PC-9 (cell line): ENCODE measurements around the gene MRPS24. TPM values are rescaled to one million over a fixed set of nuclear protein-coding genes. Genes with fewer than 3 reads are reported as not detected.

Source experiments
- BruUV-seq: library from RNA; stranded (reverse); fragments of 400-500 nt; replicated peaks from 2 replicates; lab custom pipeline; 2021; lab: Mats Ljungman, UMichigan
- CTCF ChIA-PET: fragments of 300-600 bp; sonication (Branson Sonifier 250); formaldehyde crosslinking; loops from one replicate; lab custom pipeline; 2022; ENCODE audit warnings: antibody characterized with exemption; lab: Charles Lee
- POLR2A ChIA-PET: fragments of 300-600 bp; sonication (Branson Sonifier 250); formaldehyde crosslinking; loops from one replicate; lab custom pipeline; 2022; ENCODE audit warnings: antibody characterized with exemption; ENCODE audit not compliant: unreplicated experiment; lab: Charles Lee
- DNase-seq, 2 experiments: peaks; one replicate each; pipeline versions ENCODE4 v3.0.0 to v3.0.0-alpha.2; 2015 to 2022; ENCODE audit warnings: mixed read lengths in 1 of 2
- H2AFZ ChIP-seq: fragments of 200-600 bp; sonication (generic); 2 replicates; pipeline ENCODE4 v1.8.1; 2017; ENCODE audit warnings: antibody characterized with exemption
- H3F3A ChIP-seq: fragments of 200-600 bp; sonication (generic); 2 replicates; pipeline ENCODE4 v1.8.1; 2017; ENCODE audit warnings: antibody characterized with exemption, mild to moderate bottlenecking, low read depth; ENCODE audit not compliant: insufficient read depth
- H3K27ac ChIP-seq: fragments of 200-600 bp; sonication (generic); 2 replicates; pipeline ENCODE4 v1.6.1; 2016; ENCODE audit warnings: mixed run types
- H3K27me3 ChIP-seq: fragments of 200-600 bp; sonication (generic); 2 replicates; pipeline ENCODE4 v1.6.1; 2016; ENCODE audit warnings: low read depth, mixed run types; ENCODE audit not compliant: insufficient read depth
- H3K36me3 ChIP-seq: fragments of 200-600 bp; sonication (generic); 2 replicates; pipeline ENCODE4 v1.6.1; 2016; ENCODE audit warnings: low read depth, mixed run types
- H3K4me1 ChIP-seq: fragments of 200-600 bp; sonication (generic); replicated peaks from 2 replicates; pipeline ENCODE4 v1.6.1; 2016; ENCODE audit warnings: mixed run types; ENCODE audit not compliant: insufficient read depth
- H3K4me2 ChIP-seq: fragments of 200-600 bp; sonication (generic); 2 replicates; pipeline ENCODE4 v1.6.1; 2017; ENCODE audit warnings: mixed run types
- H3K4me3 ChIP-seq: fragments of 200-600 bp; sonication (generic); 2 replicates; pipeline ENCODE4 v1.6.1; 2016; ENCODE audit warnings: mixed run types
- H3K79me2 ChIP-seq: fragments of 200-600 bp; sonication (generic); 2 replicates; pipeline ENCODE4 v1.6.1; 2017; ENCODE audit warnings: low read depth, mixed run types
- H3K9me2 ChIP-seq: fragments of 200-600 bp; sonication (generic); 2 replicates; pipeline ENCODE4 v1.8.1; 2017; ENCODE audit warnings: mild to moderate bottlenecking; ENCODE audit not compliant: insufficient read depth
- H3K9me3 ChIP-seq: fragments of 200-600 bp; sonication (generic); 2 replicates; pipeline ENCODE4 v1.8.1; 2016; ENCODE audit warnings: low read depth; ENCODE audit not compliant: insufficient read depth
- H4K20me1 ChIP-seq: fragments of 200-600 bp; sonication (generic); 2 replicates; pipeline ENCODE4 v1.8.1; 2017; ENCODE audit not compliant: insufficient read depth
- CTCF ChIP-seq: fragments of 200-600 bp; sonication (generic); conservative IDR thresholded peaks from 2 replicates; pipeline ENCODE4 v1.6.1; 2017; ENCODE audit warnings: mixed run types, antibody characterized with exemption, mild to moderate bottlenecking, moderate library complexity
- EZH2 ChIP-seq: fragments of 200-600 bp; sonication (generic); IDR thresholded peaks from 2 replicates; pipeline ENCODE4 v1.8.0; 2017; ENCODE audit warnings: antibody characterized with exemption, low read depth
- intact Hi-C: fragments of 100-400 bp; cut with micrococcal nuclease; formaldehyde crosslinking; loops from one replicate; pipeline ENCODE4 v1.10.0; 2022; ENCODE audit not compliant: unreplicated experiment
- total RNA-seq: library from RNA; stranded (reverse); gene quantifications from 2 replicates; pipeline ENCODE4 v1.2.3, GENCODE V29; 2021

Gene MRPS24
- total RNA-seq, 1 experiment from 2014 or later = 239 TPM

DNA sequence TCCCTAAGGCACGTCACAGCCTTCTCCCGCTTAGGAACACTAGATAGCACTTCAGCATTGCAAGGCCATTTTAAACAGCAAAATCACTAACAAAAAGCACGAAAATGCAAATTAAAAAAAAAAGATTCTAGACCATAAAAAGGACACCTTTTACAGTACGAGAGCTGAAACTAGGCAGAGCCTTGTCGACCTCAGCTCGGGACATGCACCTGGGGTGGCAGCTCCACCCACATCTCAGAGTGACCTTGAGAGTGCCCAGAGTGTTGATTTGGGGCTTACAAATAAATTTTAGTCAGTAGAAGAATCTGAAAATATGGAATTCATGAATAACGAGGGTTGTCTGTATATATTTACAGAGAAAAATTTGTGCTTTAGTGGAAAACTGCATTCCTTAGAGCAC is 1.1 kb downstream of the MRPS24 start:
- Histone ChIP-seq H4K20me1 (no peaks in the 10 kb centered on the region), H3K4me3 (peak overlapping the region; percentile 69), H3K36me3 (peaks cover 19% of the 10 kb centered on the region), H3K9me3 (peaks cover 6% of the 10 kb centered on the region), H3K79me2 (peaks cover 15% of the 10 kb centered on the region), H3K4me2 (peak overlapping the region; percentile 93), H3F3A (peaks cover 48% of the 10 kb centered on the region), H3K27ac (no peak overlapping the region), H3K27me3 (no peaks in the 10 kb centered on the region), H2AFZ (peak overlapping the region; percentile 84; the same call in 1 of the 2 replicates), H3K4me1 (peaks cover 58% of the 10 kb centered on the region), H3K9me2 (no peaks in the 10 kb centered on the region)
- CTCF ChIA-PET = no interaction called here
- TF ChIP-seq EZH2 = no peak
- intact Hi-C loops = loop anchor here (2.0 kb wide), 1 partner anchor 19 kb away; no protein-coding TSS in a partner anchor
- no TSS peak for BruUV-seq
- POLR2A ChIA-PET = interaction anchor here (0.7 kb wide), 1 partner anchor 605 kb away, joined by 3 read pairs; no protein-coding TSS in a partner anchor
- no peak for DNase-seq

DNA sequence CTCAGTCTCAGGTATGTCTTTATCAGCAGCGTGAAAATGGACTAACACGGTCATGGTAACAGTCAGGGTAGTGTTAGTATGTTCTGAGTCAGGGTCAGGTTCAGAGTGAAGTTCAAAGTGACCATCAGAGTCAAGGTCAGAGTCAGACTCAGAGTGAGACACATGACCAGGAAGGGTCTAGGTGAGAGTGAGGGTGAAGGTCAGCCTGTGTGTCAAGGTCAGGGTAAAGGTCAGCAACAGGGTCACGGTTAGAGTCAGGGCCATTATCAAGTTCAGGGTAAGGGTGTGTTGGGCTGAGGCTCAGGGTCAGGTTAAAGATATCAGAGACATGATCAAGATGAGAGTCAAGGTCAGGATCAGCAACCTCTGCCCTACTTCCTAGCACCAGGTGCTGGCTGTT is 4.0 kb downstream of the MRPS24 start:
- Histone ChIP-seq H3F3A (peaks cover 24% of the 10 kb centered on the region), H3K4me2 (no peak overlapping the region), H3K9me3 (peaks cover 6% of the 10 kb centered on the region), H3K79me2 (peaks cover 15% of the 10 kb centered on the region), H3K4me1 (peaks cover 29% of the 10 kb centered on the region), H3K36me3 (peaks cover 19% of the 10 kb centered on the region), H3K4me3 (no peak overlapping the region), H3K27ac (no peak overlapping the region), H3K27me3 (no peaks in the 10 kb centered on the region), H3K9me2 (no peaks in the 10 kb centered on the region), H2AFZ (no peak overlapping the region), H4K20me1 (no peaks in the 10 kb centered on the region)
- no peak for DNase-seq
- intact Hi-C loops = no loop called here
- CTCF ChIA-PET = no interaction called here
- no peak for TF ChIP-seq EZH2
- TF ChIP-seq CTCF = no peak
- no TSS peak for BruUV-seq
- POLR2A ChIA-PET = no interaction called here

- Histone ChIP-seq H3F3A (peaks cover 16% of the 10 kb centered on the region; the same call in 1 of the 2 replicates), H3K9me2 (no peaks in the 10 kb centered on the region), H3K4me1 (peaks cover 26% of the 10 kb centered on the region), H3K36me3 (peaks cover 19% of the 10 kb centered on the region), H3K9me3 (peaks cover 6% of the 10 kb centered on the region), H2AFZ (no peak overlapping the region), H3K27ac (peak overlapping the region; percentile 49), H4K20me1 (no peaks in the 10 kb centered on the region), H3K79me2 (peaks cover 15% of the 10 kb centered on the region), H3K4me3 (no peak overlapping the region), H3K4me2 (peak overlapping the region; percentile 11), H3K27me3 (no peaks in the 10 kb centered on the region)
- CTCF ChIA-PET = interaction anchor here (0.7 kb wide), 1 partner anchor 90 kb away, joined by 3 read pairs; no protein-coding TSS in a partner anchor
- POLR2A ChIA-PET = interaction anchor here (0.7 kb wide), 1 partner anchor 41 kb away, joined by 5 read pairs; no protein-coding TSS in a partner anchor
- intact Hi-C loops = no loop called here
- TF ChIP-seq EZH2 (no peak), CTCF (no peak)
- DNase-seq = peak; percentile 17 to 82
- no TSS peak for BruUV-seq
These were observed 5.2 kb downstream of the MRPS24 start for GRCh38 chr7:43864126-43864525.

DNA sequence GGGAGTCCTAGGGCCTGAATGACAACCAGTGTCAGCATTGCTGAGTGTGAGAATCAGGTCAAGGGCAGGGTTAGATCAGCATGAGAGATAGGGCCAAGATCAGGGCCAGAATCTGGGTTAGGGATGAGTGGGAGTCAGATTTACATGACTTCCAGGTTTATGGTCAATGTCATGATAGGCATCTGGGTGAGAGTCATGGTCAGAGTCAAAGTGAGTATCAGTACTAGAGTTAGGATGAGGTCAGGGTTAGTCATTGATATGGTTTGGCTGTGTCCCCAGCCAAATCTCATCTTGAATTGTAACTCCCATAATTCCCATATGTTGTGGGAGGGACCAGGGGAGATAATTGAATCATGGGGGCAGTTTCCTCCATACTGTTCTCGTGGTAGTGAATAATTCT is 12.3 kb downstream of the MRPS24 start:
- TF ChIP-seq EZH2 (no peak), CTCF (no peak)
- BruUV-seq = no TSS peak
- Histone ChIP-seq H3K4me1 (no peaks in the 10 kb centered on the region), H4K20me1 (no peaks in the 10 kb centered on the region), H3K9me3 (no peaks in the 10 kb centered on the region), H3K36me3 (no peaks in the 10 kb centered on the region), H3K4me2 (no peak overlapping the region), H3K4me3 (no peak overlapping the region), H2AFZ (no peak overlapping the region), H3F3A (no peaks in the 10 kb centered on the region), H3K27me3 (no peaks in the 10 kb centered on the region), H3K9me2 (no peaks in the 10 kb centered on the region), H3K79me2 (no peaks in the 10 kb centered on the region), H3K27ac (no peak overlapping the region)
- DNase-seq = no peak
- ChIA-PET CTCF (no interaction called here), POLR2A (no interaction called here)
- intact Hi-C loops = no loop called here
